ENCODE results near the gene TNIK.

The TNIK gene

DNA sequence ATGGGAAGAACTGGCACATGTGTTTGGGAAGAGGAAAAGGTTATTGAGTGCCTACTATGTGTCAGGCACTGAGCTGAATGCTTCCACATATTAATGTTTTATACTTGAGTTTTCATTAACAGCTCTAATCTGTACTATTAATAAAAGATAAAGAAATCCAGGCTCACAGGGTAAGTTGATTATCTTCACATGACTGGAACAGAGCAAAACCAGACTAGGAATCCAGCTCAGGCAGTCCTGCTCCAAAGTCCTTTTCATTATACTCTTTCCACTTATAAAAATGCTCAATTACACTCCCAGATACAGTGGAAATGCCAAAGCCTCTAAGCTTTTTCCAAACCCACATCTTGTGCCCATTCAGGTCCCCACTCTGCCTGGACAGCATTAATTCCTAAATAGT lies 97.6 kb downstream of the TNIK start:
- DNase-seq (ENCODE audit: low read depth in 2 of 2) = no peak

DNA sequence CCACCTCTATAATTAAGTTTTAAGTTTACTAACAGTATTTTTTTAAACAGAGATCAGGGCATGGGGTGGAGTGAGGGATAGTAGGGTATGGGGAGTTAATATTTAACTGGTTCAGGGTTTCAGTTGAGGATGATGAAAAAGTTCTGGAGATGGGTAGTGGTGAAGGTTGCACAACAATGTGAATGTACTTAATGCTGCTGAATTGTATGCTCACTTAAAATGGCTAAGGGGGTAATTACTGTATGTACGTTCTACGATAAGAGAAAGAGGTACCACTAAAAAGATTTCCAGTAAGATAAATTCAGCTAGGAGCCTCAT lies 101.4 kb downstream of the TNIK start:
- DNase-seq (ENCODE audit: low read depth in 2 of 2) = no peak

DNA sequence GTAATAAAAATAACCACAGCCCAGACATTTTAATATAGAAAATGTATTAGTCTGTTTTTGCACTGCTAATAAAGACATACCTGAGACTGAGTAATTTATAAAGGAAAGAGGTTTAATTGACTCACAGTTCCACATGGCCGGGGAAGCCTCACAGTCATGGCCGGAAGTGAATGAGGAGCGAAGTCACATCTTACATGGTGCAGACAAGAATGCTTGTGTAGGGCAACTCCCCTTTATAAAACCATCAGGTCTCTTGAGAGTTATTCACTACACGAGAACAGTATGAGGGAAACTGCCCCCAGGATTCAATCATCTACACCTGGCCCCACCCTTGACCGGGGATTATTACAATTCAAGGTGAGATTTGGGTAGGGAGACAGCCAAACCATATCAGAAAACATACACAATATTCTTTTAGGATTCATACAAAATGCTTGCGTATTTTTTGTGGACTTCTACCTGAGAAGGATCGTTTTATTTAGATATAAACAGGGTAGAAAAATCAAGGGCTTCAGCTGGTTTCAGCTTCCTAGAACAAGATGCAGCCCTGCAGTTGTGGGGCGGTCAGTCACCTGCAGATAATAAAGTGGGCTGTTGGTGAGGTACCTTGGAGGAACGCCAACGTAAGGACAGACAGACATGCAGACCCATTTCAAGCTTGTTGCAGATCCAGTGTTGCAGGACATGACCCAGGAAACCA lies 101.9 kb downstream of the TNIK start:
- DNase-seq (ENCODE audit: low read depth in 2 of 2) = no peak

DNA sequence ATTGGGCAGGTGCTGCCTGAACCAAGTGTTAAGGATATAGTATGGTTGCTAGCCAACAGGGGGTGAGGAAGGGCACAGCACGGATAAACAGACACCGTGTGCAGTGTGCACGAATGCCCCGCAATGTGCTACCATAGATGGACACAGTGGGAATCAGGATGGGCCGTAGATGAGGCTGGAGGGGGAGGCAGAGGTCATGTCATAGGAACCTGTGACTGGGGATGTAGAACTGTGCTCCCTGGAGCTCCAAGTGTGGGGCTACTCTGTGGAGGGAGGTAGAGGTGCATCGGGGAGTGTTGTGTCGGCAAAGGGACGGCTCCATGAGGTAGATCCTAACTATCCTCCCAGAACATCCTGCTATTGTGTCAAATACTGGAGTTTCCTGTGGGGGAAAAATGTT lies 102.5 kb downstream of the TNIK start:
- DNase-seq (ENCODE audit: low read depth in 2 of 2) = no peak

DNA sequence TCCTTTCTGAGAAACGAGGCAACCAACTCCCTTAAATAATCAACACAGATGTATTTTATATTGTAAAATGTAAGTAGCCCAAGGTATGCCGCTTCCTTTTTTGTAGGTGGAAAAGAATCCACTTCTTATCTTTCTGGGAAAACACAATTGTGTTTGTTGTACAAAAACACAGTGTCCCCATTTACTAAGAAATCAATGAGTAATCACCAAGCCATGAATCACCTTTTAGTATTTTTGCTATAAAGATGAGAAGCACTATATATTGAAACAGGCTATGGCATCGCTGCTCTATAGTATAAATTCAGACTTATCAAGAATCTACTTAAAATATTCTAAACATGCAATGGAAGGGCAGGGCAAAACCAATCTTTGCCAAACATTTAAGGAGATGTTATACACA lies 104.0 kb downstream of the TNIK start:
- no peak for DNase-seq (ENCODE audit: low read depth in 2 of 2)

DNA sequence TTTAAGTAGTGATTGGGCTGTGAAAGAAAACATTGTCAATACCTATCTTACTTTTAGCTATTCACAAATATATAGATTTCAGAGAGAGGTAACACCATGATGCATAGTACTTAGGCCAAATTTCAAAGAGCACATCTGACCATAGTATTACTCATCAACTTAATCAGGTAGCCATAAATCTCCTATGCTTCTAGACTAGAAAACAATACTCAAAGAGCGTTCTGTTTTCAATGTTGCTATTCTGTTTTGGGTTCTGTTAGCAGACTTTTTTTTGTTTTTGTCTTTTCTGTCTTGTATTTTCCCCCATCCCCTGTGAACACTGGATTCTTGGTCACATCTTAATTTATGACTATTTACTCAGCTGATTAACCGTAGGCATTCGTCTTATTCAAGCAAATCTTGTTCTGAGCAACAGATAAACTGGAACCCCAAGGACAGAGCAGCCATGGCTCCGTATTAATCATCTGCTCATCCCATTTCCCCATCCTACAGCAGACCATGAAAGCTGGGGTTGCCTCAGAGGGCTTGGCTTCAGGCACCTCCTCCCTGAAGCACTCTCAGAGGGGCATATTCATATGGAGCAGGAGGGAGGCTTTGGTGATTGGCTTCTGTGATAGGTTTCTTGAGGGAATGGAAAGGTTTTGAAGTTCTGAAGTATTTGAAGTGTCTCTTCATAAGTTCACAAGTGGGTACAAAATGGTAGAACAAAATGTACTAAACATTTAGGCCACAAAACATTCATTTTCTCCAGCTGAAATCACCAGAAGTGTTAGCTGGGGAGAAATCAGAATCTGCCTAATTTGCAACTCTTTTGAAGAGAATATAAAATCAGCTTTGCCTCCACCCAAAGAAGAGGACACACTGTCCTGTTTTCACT lies 105.3 kb downstream of the TNIK start:
- no peak for DNase-seq (ENCODE audit: low read depth in 2 of 2)

DNA sequence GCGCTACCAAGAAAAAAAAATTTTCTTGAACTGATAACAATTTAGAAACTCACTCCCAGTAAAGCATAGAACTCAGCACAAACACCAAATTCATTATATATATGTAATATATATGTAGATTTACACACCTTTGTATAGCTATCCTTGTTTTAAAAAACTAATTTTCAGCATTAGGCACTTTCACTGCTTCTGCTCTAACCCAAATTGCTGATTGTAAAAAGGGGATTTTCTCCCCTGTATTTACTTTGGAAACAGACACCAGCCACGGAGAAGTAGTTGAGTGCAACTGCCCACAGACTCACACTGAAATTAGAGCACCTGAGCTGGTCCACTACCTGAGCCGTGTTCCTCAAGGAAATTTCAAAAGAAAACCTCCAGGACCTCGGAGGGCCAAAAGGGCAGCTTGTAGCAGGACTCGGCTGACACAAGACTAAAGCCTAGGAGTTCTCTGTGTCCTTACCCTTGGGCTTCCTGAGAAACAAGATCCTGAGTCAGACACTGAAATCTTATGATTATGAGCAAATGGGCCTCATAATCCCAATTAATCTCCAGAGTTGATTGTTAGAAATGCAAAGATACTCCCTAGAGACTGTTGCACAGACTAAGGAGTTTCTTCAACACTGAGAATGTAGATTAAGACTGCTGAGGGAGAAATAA lies 106.0 kb downstream of the TNIK start:
- DNase-seq (ENCODE audit: low read depth in 2 of 2) = no peak

DNA sequence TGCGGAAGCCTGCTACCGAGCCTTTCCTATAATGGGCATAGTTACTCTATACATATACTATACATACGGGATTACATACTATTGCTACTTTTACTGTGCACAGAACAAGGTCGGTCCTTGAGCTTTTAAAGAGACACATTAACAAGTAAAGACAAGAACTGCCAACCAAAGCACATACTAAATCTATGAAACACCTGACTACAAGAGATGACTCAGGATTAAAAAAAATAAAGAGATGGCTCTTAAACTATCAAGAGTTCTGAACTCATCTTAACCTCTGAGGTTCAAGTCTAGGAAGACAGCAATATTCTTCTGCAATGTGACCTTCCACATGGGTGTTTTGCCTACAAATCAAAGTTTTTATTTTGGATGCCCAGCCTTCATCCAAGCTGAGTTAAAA lies 106.8 kb downstream of the TNIK start:
- DNase-seq (ENCODE audit: low read depth in 2 of 2) = no peak

DNA sequence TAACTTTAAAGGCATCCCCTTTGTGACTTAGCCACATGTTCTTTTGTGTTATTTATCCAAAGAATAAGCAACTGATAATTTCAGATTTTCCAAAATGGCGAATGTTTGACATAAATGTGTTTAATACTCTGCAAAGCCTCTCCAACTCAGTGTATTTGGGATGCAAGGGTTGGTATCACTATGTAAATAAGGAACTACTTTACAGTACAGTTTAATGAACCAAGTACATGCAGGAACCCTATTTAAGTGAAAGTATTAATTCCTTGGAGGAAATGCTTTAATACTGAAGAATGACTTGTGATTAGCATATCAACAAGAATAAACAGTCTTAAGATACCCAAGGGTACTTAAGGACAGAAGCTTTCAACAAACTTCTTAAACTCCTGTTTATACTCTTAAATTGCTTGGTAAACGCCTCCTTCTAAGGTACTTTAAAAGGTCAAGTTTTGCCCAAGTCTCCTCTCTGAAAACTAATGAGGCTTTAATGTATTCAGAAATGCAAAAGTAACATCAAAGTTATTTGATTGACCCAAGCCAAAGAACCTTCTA lies 107.7 kb downstream of the TNIK start:
- DNase-seq (ENCODE audit: low read depth in 2 of 2) = no peak

DNA sequence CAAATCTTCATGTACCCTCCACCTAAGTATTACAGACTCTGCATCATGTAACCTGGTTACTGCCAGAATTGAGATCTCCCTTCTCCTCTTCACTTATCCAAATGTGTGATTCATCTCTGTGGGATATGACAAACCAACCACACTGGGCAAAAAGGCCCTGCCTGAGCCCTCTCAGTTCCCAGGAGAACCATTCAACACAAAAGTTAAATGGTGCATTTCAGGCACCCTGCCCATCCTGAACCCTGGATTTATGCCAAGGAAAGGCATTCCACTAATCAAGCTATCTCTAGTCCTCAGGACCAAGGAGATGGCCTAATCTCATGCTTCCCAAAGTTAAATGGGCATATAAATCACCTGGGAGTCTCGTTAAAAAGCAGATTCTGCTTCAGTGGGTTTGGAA lies 108.5 kb downstream of the TNIK start:
- DNase-seq (ENCODE audit: low read depth in 2 of 2) = no peak

DNA sequence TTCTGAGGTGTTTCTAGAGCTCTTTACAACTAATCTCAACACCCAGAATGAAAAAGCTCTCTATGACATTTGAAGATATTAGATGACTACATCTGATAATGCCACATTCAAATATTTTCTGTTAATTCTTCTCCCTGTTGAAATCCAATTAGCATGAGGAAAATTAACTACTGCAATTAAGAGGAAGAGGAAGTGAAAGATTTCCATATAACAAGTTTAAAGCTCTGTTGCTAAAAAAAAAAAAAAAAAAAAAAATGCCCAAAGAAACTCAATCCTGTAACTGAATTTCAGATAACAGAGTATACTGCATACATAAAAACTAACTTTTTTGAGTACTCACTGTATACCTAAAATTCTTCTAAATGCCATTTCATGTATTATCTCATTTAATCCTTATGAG lies 109.8 kb downstream of the TNIK start:
- DNase-seq (ENCODE audit: low read depth in 2 of 2) = no peak

DNA sequence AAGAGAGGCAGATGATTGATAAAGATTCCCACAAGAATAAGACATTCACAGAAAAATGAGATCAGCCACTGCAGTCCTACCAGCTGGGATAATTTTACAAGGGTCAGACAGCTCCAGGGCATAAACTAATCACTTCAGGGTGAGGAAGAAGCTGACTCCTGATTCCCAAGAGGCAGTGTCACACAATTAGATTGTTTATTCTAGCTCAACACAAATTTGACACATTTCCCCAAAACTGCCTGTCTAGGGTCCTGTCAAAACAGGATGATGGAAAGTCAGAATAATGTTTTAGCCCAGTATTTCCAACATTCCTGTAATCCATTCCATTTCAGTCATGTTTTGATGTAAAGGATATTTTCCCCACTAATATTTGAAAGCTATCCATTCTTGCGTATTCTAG lies 110.8 kb downstream of the TNIK start:
- DNase-seq (ENCODE audit: low read depth in 2 of 2) = no peak

DNA sequence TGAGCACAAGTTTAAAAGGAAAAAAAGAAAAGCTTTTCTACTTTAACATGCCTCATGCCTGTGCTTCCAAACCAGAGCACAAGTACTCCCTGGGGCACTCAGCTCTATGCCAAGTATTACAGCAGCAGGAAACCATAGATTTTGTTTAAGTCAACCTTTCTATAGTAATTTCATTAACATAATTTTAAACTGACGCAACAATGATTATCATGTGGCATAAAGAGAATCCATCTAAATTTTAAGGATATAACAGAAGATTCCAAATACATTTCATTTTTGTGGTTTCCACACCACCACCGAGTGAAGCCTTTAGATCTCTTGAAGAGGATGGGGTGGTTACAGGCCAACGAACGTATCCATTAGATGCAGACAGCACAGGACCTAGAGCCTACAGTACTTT lies 112.1 kb downstream of the TNIK start:
- no peak for DNase-seq (ENCODE audit: low read depth in 2 of 2)

DNA sequence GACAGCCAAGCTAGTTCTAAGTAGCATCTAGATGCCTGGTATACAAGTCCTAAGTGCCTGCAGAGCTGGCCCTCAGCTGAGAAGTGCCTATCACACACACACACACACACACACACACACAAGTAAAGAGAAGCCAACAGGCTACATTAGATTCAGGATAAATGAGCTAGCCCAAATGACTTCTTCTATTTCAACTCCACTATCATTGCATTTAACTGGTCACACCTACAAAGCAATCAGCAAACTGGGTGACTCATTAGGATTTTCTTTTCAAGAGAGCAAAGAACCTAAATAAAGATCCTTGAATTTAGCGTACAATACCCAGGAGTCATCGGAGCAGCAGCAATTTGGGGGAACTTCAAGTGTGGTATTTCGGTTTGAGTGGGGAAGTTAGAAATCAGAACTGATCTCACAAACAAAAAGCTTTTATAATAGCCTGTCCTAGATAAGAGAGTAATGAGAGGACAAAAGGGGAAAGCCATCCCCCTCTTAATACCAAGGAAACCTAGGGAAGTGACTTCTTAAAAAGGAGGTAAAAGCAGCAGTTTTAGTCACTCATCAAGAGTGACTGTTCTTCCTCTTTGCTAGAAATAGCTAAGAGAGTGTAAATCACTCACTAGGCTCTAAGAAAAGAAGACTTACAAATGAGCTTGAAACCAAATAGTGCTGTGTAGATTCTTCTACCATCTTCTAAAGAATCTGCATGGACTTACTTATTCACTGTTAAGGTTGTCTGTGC lies 112.7 kb downstream of the TNIK start:
- no peak for DNase-seq (ENCODE audit: low read depth in 2 of 2)

DNA sequence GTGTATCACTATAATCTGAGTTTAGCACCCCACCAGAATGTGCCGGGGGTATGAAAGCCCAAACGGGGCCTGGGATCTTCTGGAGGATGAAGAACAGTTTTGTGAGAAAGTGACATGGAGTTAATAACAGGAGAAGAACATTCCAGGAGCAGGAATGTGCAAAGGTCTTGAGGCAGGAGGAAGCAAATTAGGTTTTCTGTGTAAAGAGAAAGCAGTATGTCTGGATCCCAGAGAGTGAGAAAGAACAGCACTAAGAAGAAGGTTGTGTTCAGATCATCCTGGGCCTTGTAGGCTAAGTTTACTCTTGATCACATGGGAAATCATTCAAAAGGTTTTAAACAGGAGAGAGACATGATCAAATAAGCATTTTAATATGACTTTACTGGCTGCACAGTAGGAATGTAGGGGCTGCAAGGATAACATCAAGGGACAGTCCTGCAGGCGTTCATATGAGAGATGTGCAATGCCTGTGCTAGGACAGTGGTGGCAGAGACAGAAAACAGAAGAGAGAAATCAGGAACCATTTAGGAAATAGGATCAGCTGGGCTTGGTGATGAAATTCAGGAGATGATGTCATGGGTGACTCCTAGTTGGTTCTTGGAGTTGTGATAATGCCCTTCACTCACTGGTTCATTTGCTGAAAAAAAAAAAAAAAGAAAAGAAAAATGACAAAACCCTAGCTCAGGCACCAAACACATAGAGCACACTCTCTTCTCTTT lies 113.5 kb downstream of the TNIK start:
- DNase-seq (ENCODE audit: low read depth in 2 of 2) = no peak

DNA sequence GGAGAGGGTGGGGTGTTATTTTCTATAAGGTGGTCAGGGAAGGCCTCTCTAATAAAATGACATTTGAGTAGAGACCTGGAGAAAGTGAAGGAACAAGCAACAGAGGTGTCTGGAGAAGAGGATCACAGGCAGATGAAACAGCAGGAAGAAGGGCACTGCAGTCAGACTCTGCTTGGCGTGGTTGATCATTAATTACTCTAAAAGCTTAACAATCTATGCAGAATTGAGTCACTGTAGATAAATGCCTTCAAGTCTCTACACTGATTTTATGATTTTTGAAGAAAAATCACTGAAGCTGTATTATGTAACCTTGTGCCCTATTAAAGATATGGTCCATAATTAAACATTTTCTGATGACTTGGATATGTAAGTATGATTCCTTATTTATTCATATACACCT lies 114.2 kb downstream of the TNIK start:
- no peak for DNase-seq (ENCODE audit: low read depth in 2 of 2)

DNA sequence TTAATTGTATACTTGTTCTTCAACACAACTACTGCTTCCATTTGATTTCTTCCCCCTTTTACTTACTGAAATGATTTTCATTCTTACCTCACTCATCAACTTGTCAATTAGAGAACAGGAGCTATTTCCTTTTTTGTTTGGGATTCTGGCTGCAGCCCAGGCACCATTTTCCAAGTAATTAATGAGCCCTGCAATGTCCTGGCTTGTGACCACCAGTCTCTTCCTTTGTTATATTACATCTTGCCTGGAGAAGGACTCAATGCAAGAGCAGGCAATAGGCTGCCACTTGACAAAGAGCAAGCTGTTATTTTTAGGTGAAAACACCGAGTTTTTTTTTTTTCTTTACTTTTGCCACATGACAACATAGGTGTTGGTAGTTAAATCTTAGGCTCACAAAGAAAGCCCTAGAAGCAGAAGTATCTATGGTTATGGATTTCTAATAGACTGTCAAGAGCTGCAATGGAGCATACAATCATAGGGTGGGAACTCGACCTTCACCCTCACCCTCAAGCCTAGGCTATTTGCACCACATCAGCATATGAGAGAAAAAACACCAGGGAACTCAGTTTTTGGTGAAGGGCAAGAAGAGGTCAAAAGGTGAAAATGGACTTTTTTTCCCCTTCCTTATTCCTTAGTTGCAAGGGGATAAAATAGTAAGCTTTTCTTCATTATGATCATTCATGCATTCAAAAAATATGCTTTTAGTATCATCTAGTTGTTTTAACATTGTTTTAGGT lies 114.9 kb downstream of the TNIK start:
- no peak for DNase-seq (ENCODE audit: low read depth in 2 of 2)

DNA sequence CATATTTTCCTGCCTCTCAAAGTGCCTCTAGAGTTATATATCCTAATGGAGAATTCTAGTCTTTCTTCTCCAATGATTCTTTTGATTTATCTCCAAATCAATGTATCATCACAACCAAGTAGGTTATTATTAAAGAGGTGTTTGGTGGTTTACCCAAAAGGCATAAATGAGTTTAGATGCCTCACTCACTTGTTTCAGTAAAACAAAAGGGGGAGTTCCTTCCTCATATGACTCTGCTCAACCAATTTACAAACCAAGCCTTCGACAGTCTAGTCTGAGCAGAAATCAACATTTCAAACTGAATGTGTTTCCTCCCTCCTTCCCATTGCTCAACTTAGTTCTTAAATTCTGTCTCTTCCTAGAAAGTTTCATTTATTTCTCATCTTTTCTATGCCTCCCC lies 116.5 kb downstream of the TNIK start:
- DNase-seq (ENCODE audit: low read depth in 2 of 2) = no peak

DNA sequence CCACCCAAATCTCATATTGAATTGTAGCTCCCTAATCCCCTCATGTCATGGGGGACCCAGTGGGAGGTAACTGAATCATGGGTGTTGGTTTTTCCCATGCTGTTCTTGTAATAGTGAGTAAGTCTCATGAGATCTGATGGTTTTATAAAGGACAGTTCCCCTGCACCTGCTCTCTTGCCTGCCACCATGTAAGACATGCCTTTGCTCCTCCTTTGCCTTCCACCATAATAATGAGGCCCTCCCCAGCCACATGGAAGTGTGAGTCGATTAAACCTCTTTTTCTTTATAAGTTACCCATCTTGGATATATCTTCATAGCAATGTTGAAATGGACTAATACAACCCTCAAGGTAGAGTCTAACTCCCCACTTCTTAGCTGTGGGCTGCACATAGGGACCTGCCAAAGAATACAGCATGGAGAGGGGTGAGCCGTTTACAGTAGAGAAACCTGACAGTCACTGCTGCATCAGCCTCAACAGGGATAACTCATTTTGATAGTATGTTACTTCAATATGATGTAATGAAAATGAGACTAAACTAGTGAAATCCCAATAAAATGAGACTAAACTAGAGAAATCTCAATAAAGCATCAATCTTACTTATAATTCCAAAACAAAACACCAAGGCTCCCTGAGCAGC lies 117.3 kb downstream of the TNIK start:
- DNase-seq (ENCODE audit: low read depth in 2 of 2) = no peak

DNA sequence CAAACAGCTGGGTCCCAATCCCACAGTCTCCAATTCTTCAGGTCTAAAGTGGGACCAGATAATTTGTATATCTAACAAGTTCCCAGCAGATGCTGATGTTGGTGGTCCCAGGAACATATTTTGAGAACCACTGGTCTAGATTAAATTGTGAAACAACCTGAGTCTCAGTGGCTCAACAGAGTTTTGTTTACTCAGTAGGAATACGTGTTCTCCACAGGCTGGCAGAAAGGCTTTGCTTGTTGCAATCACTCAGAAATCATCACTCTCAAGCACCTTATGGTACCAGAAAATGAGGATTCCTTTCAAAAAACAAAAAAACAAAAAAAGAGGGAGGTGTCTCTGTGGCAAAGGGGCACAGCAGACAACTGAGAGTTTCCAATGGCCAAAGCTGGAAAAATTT lies 118.0 kb downstream of the TNIK start:
- DNase-seq (ENCODE audit: low read depth in 2 of 2) = no peak
